H54 (cell line): ENCODE measurements around the gene ACOX3.
"Not testable (repeated sequence)": the region's sequence is repeated elsewhere in the genome, so short reads cannot be mapped to it uniquely, and the experiment has no call there.

ENCODE experiments used
- DNase-seq: peaks from one replicate; pipeline ENCODE4 v3.0.0; 2011; ENCODE audit warnings: low spot score, mixed read lengths; ENCODE audit not compliant: insufficient read length
- FAIRE-seq: peaks from 3 replicates; lab custom pipeline; 2011; peaks lifted over from hg19 to GRCh38; lab: Jason Lieb, UNC
- POLR2A ChIP-seq: IDR thresholded peaks from 2 replicates; pipeline ENCODE4 v1.6.1; 2011; ENCODE audit warnings: low read depth, mild to moderate bottlenecking, low read length

The ACOX3 gene

GRCh38 chr4:8440492-8441311, at the start of gene ACOX3, which contains the start of gene TRMT44:
TSS of gene ACOX3 (minus strand) at chr4:8440723. CDS start at chr4:8416521, 24,202 bp downstream.
TSS of gene TRMT44 (plus strand) at chr4:8440777. CDS start at chr4:8440823, 46 bp downstream.
- TF ChIP-seq POLR2A, result peak; percentile 58
- FAIRE-seq (no peak), DNase-seq (peak; percentile 71)

DNA sequence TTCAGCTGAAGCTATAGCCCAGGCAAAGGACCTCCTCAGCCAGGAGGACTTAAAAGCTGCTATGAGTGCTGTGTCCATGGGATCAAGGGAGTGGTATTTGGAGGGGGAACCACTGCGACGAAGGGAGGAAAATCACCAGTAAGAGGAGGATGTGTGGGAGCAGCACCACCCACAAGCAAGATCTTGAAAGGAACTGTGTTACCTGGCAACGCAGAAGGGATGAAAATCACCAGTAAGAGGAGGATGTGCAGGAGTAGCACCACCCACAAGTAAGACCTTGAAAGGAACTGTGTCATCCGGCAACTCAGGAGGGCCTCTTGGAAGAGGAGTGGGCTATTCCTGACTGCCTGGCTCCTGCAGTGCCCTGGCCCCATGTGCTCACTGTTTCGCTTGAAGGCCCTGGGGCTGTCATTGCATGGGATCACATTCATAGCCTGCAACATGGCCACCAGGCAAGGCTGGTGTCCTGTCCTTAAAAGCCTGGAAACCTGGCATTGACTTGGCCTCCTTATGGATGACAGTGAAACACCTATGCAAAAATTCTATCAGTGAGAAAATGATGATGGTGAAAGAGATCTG, 48.4 kb upstream of the ACOX3 start:
- FAIRE-seq, result no peak
- no peak for TF ChIP-seq POLR2A
- DNase-seq, result no peak

DNA sequence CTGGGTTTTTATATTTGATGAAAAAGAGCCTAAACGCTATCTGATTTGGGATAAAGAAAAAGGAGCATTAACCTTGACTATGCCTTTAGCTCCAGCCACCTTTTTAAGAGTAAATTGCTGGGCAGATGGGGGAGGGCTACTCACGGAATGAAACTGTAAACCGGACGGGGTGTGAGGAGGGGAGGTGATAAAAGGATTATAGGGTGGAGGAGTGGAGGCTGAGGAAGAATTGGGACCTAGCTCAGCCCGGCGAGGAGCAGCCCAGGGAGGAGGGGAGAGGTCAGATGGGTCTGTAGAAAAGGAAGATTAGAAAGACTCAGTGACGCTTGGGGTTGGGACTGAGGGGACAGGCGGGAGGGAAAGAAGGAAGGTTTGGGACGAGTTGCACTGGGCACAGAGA, 46.1 kb upstream of the ACOX3 start:
- FAIRE-seq, DNase-seq: not testable (repeated sequence)

DNA sequence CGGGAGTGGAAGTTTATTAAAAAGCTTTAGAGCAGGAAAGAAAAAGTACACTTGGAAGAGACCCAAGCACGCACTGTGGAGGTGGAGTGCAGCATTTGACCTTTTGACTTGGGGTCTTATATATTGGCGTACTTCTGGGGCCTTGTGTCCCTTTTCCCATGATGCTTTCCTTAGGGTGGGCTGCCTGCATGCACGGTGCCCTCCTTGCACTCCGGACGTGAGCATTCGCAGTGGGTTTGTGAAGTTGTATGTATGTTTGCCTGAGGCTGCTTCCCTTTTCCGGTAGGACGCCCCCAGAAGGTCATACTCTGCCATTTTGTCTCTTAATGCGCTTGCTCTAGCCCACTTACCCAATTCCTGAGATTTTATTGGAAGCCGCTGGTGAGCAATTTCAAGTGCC, 39.7 kb upstream of the ACOX3 start:
- FAIRE-seq, result no peak
- no peak for DNase-seq
- no peak for TF ChIP-seq POLR2A

- FAIRE-seq, result no peak
- TF ChIP-seq POLR2A, result no peak
- DNase-seq, result no peak
Measured at GRCh38 chr4:8478801-8479744, 38.5 kb upstream of the ACOX3 start.

GRCh38 chr4:8478371-8478770, 37.8 kb upstream of the ACOX3 start:
- no peak for TF ChIP-seq POLR2A
- FAIRE-seq (no peak), DNase-seq (no peak)

GRCh38 chr4:8477676-8478075, 37.2 kb upstream of the ACOX3 start:
- DNase-seq (no peak), FAIRE-seq (no peak)
- TF ChIP-seq POLR2A, result no peak

DNA sequence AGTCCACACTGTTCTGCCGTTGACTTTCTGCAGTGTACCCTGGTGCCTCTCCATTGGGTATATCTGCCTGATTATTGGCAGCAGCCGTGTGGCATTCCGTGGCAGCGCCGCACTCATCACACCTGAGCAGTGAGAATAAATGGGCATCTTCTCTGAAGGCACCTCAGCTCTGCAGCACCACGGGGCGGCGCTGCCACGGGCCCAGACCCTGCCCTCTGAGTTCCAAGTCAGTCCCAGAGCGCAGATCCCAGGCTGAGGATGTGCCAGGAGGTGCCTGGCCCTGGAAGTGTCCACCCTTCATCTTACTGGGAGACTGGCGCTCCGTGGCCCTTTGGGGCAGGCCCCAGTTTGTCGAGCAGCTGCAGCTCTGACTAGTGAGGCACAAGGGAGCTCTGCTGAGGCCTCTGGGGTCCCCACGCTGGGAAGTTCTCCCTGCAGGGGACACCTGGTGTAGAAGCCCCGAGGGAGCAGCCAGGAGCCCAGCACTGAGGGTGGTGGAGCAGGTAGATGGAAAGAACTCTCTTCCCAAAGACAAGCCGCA, 36.6 kb upstream of the ACOX3 start:
- DNase-seq, result no peak
- FAIRE-seq, result no peak
- no peak for TF ChIP-seq POLR2A

DNA sequence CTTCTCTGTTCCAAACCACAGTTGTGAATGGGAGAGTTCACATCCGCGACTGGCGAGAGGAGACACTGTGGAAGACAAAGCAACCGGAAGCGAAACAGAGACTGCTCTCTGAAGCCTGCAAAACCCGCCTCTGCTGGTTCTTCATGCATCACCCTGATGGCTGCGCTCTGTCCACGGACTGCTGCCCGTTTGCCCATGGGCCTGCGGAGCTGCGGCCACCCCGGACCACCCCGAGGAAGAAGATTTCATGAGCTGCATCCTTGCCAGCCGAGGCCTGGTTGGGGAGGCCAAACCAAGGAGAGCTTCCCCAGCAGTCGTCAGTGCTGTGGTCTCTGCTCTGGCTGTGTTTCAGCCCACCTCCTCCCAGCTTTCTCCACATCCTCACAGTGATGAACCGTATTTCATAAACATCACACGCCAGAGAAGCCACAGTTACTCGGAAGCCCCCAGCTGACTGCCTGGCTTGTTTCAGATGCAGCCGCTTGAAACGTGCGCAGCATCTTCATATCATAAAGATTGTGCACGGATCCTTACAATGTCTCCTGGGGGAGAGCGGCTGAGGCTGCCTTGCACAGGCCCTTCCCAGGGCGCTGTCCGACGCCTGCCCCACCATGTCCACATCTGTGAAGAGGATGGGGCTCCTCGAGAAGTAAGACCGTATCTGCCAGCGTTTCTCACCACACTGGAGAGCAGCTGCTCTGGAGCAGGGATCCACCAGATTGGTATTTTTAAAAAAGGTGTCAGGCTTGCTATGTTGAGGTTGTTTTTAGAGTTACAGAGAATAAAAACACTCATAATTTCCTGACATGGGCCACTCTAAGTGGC, 35.4 kb upstream of the ACOX3 start:
- DNase-seq (no peak), FAIRE-seq (no peak)
- TF ChIP-seq POLR2A, result no peak

DNA sequence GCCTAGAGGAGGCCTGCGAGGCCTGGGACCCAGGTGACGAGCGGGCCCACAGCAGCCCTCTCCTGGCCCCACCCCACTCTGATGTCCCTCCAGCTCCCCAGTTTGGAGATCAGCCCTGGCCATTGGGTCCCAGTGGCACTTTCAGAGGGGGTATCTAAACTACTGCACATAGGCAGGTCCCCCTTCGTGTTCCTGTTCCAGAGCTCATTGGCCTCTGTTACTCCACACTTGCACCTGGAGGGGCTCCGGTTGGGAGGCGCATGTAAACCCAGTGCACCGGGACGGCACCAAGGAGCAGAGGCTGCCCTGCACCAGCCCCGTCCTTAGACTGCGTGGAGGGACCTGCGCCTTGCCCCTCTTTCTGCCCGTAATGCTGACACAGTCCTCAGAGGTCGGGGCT, 34.3 kb upstream of the ACOX3 start:
- FAIRE-seq, result no peak
- no peak for DNase-seq
- TF ChIP-seq POLR2A, result no peak

- FAIRE-seq (no peak), DNase-seq (no peak)
- no peak for TF ChIP-seq POLR2A
Measured at GRCh38 chr4:8473920-8474590, 33.5 kb upstream of the ACOX3 start.

DNA sequence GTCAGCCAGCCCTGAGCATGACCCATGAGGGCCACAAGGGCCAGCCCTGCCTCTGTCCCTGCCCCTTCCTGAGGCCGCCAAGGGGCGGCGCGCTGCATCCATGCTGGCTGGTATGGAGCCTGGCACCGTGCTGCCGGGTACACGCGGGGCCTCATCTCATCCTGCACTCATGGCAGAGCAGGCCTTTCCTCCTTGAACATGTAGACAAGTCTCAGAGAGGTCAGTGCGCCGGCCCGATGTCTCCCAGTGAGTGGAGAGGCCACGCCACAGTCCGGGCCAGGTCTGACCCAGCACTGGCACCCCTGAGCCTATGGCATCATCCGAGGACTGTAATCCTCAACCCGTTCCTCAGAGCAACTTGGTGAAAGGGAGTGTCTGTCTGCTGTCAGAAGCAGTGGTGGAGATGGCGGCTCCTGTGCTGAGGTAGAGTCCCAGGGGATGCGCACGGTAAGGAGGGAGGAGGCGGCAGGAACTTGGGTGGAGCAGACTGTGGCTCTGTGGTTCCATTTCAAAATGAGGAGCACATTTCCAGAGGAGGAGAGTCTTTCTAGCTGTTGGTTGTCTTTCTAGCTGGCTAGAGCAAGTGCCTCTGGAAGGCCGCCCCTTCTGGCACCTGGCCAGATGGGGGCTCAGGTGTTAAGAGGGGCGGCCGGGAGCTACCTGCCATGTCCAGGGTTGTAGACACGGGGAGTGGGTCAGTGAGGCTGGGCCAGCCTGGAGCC, 32.8 kb upstream of the ACOX3 start:
- DNase-seq (no peak), FAIRE-seq (no peak)
- TF ChIP-seq POLR2A, result no peak
